Activated CD4-positive, alpha-beta T cell treated with anti-CD3 and anti-CD28 coated beads for 48 hours (primary cell): Measurements from ENCODE around the gene RAB11FIP4.
A peak's percentile ranks its signal among the peaks of the same experiment; 100 is the strongest.

Source experiments
- DNase-seq: peaks from one replicate; pipeline ENCODE4 v3.0.0-alpha.2; 2020

RAB11FIP4 gene

DNA sequence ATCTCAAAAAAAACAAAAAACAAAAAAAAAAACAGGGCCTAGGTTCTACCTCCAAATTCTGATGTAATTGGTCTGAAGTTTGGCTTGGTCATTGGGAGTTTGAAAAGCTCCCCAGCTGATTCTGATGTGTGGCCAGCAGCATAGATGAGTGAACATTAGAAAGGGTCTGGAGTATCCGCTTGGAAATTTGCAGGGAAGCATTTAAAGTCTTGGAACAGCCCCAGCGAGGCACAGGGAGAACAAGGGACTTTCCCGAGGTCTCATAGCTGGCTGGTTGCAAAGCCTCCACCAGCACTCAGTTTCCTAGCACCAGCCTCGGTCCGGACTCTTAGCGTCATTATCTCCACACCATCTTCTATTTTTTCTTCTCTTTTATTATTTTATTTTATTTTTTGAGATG is 70.8 kb downstream of the RAB11FIP4 start:
- DNase-seq, result no peak

DNA sequence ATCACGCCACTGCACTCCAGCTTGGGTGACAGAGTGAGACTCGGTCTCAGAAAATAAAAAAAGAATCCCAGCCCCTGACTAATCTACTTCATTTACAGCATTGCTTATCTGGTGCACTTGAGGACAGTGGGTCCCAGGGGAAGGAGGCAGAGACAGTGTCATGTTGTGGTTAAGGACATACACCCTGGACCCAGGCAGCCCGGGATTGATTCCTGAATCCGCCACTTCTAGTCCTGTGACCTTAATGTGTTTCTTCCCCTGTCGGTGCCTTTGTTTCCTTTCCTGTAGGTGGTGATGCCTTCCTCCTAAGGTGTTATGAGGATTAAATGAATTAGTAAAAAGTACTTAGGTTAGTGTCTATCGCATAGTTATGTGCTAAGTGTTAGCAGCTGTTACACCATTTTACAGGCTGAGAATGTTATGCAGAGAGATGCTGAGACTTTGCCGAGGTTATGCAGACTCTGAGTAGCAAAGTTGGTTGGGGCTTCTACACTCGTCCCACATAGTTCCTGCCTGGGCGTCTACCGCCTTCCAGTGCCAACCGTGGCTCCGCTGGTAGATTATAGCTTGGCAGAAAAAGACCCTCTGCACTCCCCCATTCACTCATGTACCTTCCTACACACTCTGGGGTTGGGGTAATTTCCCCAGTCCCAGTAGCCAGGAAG is 74.8 kb downstream of the RAB11FIP4 start:
- DNase-seq, result no peak

DNA sequence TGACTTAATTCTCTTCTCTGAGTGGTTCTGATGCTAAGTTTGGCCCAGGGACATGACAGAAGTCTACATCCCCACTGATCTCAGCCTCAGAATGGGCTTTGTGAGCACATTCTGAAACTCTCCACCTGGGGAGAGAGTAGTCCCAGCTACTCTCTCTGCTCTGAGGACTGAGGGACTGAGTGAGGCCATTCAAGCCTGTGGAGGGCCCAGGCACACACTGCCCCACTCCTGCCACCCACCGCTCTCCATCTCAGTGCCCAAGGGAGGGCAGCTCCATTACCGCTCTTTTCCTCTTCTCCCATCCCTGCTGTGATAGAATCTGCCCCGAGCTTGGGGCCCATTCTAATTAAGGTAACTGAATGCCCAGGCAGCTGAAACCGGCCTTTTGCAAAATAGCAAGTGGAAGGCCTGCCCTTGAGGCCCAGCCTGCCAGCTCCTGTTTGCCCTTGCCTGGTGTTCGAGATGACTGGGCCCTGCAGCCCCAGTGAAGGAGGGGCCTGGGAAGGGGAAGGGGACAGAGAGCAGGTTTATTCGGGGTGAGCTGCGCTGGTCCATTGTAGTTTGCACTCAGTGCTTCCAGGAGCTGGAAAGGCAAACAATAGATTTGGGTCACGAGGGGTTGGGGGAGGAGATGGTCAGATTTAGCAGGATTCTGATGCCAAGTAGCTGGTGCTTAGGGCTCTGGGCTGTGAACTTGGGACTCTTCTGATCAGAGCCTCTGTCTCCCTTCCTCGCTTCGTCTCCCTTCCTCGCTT is 76.2 kb downstream of the RAB11FIP4 start:
- DNase-seq, result no peak

DNA sequence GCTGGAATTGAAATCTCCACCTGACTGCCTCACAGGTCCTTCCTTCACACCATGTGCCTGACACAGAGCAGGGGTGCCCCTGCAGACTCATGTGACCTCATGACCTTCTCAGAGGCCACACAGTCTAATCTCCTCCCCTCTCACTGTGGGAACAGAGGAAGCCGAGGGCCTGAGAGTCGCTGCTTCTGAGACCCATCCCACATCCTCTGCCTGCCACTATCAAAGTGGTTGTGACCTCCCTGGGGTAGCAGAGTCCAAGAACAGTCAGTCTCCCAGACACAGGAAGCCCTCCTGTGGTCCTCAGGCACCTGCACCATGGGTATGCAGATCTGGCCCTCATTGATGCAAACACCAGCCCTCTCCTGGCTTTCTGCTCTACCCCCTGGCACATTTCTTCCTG is 78.5 kb downstream of the RAB11FIP4 start:
- DNase-seq, result no peak

DNA sequence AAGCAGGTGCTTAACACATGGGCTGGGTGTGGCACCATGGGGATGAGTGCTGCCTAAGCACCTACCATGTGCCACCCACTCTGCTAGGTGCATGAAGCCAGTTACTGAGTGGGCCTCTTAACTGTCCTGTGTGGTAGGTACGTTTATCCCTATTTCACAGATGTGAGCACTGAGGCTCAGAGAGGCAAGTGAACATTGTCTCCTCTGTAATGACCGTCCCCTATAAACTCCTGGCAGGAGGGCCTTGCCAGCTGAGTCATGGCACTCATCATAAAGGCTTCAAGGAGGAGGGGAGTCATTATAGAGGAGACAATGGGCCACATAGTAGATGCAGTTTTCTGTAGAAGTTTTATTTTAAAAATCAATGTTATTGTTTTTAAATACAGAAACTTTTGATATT is 79.1 kb downstream of the RAB11FIP4 start:
- no peak for DNase-seq

DNA sequence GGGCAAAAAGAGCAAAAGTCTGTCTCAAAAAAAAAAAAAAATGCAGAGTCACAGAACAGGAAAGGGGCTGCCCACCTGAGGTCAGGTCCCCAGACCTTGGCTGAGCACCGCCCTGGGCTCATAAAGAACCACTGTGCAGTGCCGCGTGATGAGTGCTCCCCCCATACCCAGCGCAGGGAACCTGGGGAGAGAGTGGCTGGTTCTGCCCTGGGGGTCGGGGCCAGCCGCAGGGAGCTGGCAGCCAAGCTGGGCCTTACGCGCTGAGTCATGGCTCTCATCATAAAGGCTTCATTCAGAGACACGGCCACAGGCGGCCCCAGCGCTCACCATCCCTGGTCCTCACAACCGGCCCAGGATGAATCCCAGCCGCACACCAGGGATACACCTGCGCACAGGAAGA is 80.7 kb downstream of the RAB11FIP4 start:
- no peak for DNase-seq

DNA sequence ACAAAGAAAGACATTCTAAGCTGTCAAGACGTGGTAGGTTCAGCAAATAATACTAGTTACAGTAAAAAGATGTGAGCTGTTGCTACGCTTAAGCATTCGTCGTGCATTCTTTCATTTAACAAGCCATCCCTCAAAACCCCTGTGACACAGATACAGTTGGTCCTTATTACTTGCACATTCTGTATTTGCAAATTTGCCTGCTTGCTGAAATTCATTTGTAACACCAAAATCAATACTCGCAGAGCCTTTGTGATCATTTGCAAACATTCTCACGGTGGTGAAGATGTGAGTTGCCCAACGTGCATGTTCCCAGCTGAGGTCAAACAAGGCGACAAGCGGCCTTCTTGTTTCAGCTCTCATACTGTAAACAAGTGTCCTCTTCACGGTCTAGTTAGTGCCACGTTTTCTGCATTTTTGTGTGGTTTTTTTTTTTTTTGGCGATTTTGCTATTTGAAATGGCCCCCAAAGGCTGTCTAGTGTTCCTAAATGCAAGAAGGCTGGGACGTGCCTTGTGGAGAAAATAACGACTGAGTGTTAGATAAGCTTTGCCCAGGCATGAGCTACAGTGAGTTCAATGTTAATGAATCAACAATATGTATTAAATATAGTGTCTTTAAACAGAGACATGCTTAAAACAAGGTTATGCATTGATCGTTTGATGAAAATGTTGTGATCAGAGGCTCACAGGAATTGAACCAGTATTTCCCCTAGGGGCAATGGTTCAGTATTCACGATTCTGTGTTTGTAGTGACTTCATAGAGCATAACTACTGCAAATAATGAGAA is 84.1 kb downstream of the RAB11FIP4 start:
- no peak for DNase-seq

DNA sequence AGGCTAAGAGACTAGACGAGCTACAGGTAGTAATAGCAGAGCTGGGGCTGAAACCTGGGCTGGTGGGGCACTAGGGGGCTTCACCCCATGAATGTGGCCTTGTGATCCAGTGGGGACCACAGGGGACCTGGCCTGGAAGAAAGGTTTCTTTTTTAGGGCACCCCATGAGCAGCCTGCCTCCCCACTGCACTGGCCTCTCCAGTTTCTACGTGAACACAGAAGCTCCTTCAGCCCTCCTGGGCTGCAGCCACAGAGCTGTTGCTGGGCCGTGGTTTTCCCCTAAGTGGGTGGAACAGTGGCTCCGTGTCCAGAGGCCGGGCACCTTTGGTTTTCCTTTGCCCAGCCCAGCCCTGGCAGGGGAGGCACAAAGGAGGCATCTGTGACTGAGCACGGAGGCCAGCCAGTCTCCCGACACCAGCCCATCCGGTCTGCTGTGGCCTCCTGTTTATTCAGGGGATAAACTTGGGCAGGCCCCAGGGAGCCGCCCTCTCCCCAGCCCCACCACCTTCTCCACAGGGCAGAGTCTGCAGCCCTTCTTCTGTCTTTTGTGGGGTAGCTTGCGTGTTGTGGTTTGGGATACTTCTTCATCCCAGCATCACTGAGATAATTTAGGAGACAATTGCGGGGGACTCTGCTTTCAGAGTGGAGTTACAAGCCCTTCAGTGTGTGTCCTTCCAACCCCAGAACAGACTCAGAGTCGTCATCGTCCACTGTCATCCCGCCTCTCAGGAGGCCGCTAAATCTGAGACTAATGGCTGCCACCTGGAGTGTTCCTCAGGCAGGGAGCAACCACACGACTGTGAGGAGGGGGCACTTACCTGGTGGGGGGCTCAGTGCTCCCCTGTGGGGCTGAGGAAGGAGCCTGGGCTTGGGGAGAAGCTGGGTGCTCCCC is 85.3 kb downstream of the RAB11FIP4 start:
- no peak for DNase-seq

DNA sequence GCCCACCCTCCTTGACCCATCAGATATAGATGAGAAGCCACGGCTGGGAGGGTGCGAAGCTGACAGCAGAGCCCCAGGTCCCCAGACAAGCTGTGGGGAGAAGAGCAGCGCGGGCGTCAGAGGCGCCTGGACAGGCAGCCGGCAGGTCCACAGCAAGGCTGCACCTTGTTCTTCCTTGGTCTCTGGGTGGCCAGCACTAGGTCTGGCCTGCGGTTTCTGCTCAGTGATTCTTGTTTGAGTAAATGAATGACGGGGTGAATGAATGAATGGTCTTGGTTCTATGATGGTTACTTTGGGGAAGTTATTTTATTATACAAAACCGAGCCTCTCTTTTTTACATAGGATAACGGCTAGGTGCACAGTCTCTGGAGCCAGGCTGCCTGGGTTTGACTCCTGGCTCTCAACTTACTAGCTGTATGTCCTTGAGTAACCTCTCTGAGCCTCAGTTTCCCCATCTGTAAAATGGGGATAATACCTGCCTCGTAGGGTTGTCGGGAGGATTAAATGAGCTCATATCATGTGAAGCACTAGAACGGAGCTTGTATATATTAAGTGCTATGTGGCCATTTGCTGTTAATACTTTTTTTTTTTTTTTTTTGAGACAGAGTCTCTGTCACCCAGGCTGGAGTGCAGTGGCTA is 86.1 kb downstream of the RAB11FIP4 start:
- no peak for DNase-seq

DNA sequence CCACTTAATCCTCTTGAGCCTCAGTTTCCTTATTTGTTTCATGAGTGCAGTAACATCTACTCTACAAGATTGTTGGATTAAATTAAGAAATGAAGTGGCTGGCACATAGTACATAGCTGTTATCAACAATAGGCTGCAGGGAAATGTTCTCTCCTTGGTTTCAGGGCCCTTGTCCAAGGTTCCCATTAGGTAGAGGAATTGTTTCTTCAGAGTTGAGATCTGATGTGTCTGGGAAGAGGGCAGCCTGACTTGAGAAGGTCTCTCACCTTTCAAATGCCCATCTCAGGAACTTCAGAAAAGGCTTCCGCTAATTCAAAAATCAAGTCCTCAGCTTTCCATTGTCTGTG is 87.6 kb downstream of the RAB11FIP4 start:
- DNase-seq, result no peak

DNA sequence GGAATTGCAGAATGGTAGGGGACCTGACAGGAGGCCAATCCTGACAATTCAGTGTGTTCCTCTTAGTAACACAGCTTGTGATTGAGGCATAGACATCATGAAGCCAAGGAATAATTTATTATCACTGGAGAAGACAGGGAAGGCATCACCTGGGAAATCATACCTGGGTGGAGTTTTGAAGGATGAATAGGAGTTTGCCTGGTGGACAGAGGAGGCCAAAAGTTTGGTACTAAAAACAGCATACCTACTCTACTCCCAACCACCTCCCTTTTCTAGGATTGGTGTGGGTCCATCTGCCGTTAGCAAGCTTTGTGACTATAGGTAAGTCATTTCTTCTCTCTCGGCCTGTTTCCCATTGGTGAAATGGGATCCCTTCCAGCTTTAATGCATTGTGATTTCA is 88.0 kb downstream of the RAB11FIP4 start:
- DNase-seq, result no peak

DNA sequence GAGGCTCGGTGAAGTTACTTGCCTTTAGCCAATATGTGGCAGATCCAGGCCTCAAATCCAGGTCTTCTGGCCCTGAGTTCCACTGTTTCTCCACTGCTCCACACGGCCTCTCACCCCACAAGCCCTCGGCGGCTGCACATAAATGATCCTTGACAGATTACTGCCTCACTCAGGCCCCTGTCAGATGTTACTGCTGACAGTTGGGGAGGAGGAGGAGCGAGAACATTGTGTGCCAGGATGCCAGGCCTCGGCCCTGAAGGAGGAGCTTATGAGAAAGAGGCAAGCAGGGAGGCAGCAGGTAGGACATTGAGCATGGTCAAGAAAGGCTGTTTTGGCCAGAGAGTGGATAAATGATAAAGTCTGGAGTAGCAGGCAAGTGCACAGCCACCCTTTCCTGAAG is 88.6 kb downstream of the RAB11FIP4 start:
- DNase-seq, result no peak

DNA sequence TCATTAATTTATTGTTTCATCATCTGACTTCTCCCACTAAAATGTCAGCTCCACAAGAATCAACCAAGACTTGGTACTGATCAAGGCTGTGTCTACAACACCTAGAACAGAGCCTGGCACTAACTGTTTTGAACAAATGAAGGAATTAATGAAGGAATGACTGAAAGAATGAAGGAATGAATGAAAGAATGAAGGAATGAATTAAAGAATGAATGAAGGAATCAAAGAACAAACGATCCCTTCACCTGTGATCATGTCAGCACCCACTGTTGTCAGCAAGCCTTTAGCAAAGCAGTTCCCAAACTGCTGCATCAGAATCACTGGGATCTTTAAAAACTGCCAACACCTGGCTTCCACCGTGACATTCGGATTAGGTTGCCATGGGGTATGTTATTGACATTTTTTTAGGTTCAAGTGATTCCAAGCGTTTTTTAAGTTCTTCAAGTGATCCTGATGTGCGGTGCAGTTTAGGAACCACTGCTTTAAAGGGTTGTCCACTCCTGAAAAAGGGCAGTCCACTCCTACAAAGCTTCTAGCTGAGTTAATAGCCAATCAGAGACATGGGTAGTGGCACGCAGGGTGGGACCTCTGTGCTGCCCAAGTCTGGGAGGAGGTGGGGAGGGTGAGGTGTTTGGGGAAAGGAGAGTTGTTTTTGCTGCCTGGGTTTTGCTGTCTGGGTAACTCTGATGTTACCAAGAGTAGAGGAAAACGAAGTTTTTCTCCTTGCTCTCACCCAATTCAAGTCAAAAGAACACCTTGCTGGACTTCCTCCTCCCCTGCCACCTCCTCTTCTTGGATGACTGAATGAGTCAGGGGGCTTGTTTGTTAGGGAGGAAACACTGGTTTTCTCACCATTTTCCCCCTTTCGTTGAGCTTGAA is 89.7 kb downstream of the RAB11FIP4 start:
- DNase-seq, result no peak

DNA sequence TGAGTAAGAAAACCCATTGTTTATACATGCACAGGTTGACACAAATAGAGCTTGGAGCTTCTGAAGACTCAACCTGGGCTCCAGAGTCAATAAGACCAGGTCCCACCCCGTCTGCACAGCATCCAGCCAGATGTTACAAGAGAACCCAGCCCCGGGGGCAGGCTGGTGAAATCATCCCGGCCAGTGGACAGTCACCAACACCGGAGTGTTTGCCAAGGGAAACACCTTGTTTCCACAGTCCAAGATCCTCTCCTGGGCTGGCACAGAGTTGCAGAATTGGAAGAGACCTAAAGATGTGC is 90.3 kb downstream of the RAB11FIP4 start:
- no peak for DNase-seq

DNA sequence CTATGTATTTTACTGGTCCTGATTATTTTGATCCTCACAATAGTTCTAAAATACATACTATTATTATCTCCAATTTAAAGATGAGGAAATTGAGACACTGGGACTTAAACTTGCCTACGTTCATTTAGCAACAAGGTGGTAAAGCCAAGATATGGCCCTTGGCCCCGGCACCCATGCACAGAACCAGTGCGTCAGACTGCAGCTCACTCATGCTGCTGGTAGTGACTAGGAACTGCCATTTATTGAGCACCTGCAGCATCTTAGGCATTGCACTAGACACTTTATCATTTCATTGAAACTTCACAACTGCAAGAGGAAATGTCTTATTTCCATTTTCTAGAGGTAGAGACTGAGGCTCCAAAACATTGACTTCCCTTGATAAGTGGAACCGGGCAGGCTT is 93.3 kb downstream of the RAB11FIP4 start:
- DNase-seq, result no peak

DNA sequence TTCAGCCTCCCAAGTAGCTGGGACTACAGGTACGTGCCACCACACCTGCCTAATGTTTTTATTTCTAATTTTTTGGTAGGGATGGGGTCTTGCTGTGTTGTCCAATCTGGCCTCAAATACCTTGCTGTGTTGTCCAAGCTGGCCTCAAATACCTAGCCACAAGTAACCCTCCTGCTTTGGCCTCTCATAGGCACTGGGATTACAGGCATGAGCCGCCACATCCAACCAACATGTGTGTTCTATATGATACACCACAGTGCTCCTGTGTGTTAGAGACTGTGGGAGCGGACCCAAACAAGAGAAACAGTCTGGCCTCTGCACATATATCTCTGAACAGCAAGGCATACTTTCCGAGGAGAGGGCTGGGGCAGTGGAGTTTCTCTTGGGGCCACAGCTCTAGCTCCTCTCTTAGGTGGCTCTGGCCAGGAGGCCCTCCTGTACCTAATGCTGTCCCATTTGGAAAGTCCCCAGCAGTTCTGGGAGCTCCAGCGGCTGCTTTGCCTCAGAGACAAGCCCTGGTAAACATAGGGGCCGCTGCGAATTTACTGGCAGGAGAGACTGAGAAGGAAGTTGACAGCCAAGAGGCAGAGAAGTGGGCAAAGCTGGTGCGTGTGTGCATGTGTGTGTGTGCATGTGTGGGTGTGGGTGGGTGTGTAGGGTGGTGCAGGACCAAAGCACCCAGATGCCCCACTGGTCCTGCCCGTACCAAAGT is 95.0 kb downstream of the RAB11FIP4 start:
- no peak for DNase-seq

DNA sequence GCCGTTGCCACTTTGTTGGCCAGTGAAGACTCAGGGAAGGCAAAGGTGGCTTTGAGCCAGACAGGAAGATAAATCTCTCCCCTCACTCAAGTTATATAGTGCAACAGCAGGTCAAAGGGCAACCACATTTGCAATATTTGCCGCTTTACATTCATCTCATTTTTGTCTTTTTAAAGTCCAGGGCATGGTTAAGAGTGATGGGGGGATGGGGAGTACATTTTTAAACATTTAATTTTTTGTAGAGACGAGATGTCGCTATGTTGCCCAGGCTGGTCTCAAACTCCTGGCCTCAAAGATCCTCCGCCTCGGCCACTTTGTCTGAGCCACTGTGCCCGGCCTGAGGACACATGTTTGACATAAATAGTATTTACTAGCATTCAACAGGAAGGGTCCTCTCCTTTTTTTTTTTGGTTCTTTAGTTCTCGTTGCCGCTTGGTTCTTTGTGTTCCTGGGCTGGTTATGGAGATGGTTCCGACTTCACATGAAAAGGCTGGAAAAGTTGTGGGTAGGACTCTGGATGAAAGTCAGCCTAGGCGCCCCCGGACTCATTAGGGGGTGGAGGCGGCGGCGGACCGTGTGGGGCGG is 95.7 kb downstream of the RAB11FIP4 start:
- DNase-seq, result no peak

DNA sequence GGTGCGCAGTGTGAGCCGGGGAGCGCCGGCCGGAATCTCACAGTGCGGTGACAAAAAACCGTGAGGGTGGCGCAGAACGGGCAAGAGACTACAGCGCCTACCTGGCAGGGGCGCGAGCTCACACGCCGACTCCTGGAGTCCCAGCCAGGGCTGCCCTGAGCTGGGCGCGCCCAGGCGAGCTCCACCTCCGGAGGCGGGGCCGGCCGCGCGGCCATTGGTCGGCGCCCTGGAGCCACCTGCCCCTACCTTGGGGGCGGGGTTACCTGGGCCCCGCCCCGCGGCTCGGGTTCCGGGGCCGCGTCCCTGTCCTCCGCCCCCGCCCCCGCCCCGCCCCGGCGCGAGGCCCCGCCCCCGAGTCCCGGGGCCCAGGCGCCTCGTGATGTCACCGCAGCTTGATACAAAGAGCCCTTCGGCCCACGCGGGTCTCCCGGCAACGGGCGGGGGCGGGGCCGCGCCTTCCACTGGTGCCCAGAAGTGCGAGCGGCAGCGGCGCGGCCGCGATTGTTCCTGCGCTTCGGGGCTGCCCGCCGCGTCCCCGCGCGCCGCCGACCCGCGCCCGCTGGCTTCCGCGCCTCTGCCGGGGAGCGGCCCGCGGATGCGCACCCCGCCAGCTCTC is 96.3 kb downstream of the RAB11FIP4 start:
- DNase-seq, result peak; percentile 91

DNA sequence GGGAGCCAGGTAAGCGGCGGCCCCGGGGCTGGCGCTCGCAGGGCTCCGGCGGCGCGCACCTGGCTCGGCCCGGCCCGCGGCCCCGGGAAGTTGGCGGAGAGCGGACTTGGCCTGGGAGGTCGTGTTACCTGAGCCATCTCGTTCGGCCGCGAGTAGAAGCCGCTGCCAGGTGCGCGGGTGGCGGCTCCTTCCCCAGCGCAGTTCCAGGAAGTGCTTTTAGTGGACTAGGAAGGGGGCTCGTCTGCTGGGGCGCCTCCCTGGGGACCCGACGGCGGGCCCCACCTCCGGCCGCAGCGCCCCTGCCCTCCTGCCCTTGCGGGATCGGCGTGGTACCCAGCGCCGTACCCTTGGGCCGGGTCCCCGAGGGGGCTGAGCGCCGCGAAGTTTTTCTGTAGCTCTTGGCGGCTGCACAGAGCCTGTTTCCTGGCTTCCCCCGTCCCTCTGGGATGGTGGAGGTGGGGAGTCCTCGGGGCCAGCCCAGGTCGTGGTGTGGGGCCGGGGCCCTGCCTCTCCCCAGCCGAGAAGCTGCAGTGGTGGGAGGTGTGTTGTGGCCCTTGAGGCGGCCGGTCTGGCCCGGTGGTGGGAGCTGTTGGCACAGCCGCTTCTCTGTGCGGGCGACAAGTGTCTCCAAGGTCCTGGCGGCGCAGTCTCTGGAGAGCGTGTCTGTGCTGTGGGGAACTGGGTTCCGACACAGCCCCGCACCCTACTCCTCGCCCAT is 96.9 kb downstream of the RAB11FIP4 start:
- DNase-seq, result peak; percentile 45

DNA sequence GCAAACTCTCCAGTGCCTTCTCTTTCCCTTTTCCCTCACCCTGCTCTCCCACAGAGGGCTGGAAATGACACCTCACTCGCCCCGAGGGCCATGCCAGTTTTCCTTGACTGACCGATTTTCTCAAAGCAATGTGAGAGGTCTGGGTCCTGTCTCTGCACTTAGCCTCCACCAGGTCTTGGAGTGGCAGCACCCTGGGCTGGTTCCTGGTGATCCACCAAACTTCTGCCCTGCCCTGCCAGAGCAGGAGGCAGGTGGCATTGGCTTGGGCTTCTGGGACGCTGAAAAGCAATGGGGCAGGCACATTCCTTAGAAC is 97.5 kb downstream of the RAB11FIP4 start:
- peak; percentile 21 for DNase-seq
